Adrenal gland (tissue), 12 donors: ENCODE results near the gene FAM184B. TPM values are rescaled to one million over a fixed set of nuclear protein-coding genes. Genes with fewer than 3 reads are reported as not detected.
"Not testable (repeated sequence)": the region's sequence is repeated elsewhere in the genome, so short reads cannot be mapped to it uniquely, and the experiment has no call there.

Experiments
- DNase-seq, 7 donors: peaks; one replicate each; pipeline ENCODE4 v3.0.0-alpha.2; 2019 to 2020
- H3K27ac ChIP-seq, 5 donors: fragments of 200-600 bp; sonication (generic) in 4 of 5; 1 replicate in 3 of 5; 2 replicates in 2 of 5; pipeline versions ENCODE4 v1.5.1 to v1.8.0; 2016 to 2020; ENCODE audit warnings: mild to moderate bottlenecking in 1 of 5
- H3K27me3 ChIP-seq: fragments of 200-600 bp; 2 replicates; pipeline ENCODE4 v1.8.0; 2021
- H3K36me3 ChIP-seq, 2 donors: fragments of 200-600 bp; replicated peaks in 1 of 2; 1 replicate in 1 of 2; 2 replicates in 1 of 2; pipeline versions ENCODE4 v1.5.1 to v1.8.0; 2018 to 2022
- H3K4me1 ChIP-seq, 2 donors: fragments of 200-600 bp; replicated peaks in 1 of 2; 1 replicate in 1 of 2; 2 replicates in 1 of 2; pipeline versions ENCODE4 v1.5.1 to v1.8.0; 2018 to 2021
- H3K4me3 ChIP-seq, 4 donors: fragments of 200-600 bp; sonication (generic) in 3 of 4; one replicate each; pipeline ENCODE4 v1.5.1; 2016 to 2018
- H3K9me3 ChIP-seq, 3 donors: fragments of 200-600 bp; sonication (generic) in 1 of 3; replicated peaks in 1 of 3; 1 replicate in 2 of 3; 2 replicates in 1 of 3; pipeline versions ENCODE4 v1.5.1 to v1.8.0; 2016 to 2021
- CTCF ChIP-seq, 6 experiments: fragments of 450-650 bp in 4 of 6; fragments of 200-600 bp in 2 of 6; sonication (generic) in 1 of 6; IDR thresholded peaks; 1 replicate in 5 of 6; 2 replicates in 1 of 6; pipeline versions ENCODE4 v1.5.1 to v1.8.0; 2016 to 2021; ENCODE audit warnings: antibody characterized with exemption in 6 of 6, mild to moderate bottlenecking in 2 of 6, moderate library complexity in 1 of 6
- POLR2A ChIP-seq, 2 donors: fragments of 450-650 bp; IDR thresholded peaks; one replicate each; pipeline ENCODE4 v1.6.1; 2017; ENCODE audit warnings: antibody characterized with exemption in 2 of 2, mild to moderate bottlenecking in 2 of 2, moderate library complexity in 1 of 2
- WGBS, 4 donors: extraction: QIAGEN DNeasy Blood & Tissue Kit in 2 of 4; methylation state at CpG; one replicate each; pipeline versions ENCODE4 v1.1.5 to v1.1.7; 2013 to 2017; 5-methylcytosine and 5-hydroxymethylcytosine counted together
- intact Hi-C, 2 donors: fragments of 100-400 bp; cut with DNase I; formaldehyde crosslinking; loops; one replicate each; pipeline versions ENCODE4 v1.14.1 to v1.15.0; 2022 to 2023
- polyA plus RNA-seq, 3 donors: library from polyadenylated mRNA; stranded (reverse); fragments of 200-250 nt in 2 of 3; fragments of 350-450 nt in 1 of 3; fragmentation: Illumina TruSeq in 1 of 3; extraction: RNeasy Lipid Tissue Mini Kit (QIAGEN cat#74804) in 1 of 3; gene quantifications; one replicate each; pipeline ENCODE4 v1.2.3, GENCODE V29; 2013 to 2014
- total RNA-seq, 9 donors: library from RNA; depleted of rRNA in 4 of 9; stranded (reverse); fragments of >200 nt in 4 of 9; fragments of 120-200 nt in 1 of 9; fragmentation: NEBNext Ultra II Directional in 1 of 9; extraction: Animal tissue kit (Norgen Biotek cat#: 25700) in 1 of 9; gene quantifications; one replicate each; pipeline versions ENCODE4 v1.1.0 to v1.2.4, GENCODE V29; 2013 to 2023
- donor health status: healthy with polysubstance abuse.
- donor health status: Bipolar disorder and iron deficiency.
- donor health status: DM: yes; HTN: yes; CAD: no.
- donor health status: DM: no; HTN: no; CAD: no.
- donor health status: DM: no; HTN: no; CAD: no.
- donor health status: DM: yes; HTN: yes; CAD: no.

The FAM184B gene
- total and polyA plus RNA-seq, 12 donors, result under 0.01 to 0.17 (median 0.08) TPM; not detected in 5

DNA sequence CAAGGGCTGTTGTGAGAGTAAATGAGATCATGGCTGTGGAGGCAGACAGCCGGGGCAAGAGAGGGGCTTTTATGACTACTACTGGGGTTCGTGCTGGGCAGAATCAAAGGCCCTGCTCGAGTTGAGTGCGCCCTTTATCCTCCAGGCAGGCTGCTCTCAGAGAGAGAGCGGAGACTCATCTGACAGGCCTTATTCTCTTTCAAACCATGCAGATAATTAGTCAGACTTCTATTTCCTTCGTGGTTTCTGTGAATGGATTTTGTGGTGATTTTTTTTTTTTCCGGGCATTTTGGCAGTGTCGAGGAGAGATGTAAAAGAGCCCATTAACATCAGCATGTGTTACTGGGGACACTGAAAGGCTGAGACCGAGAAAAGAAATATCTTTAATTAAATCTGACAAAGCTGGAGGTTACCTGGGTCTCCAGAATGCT, 93.4 kb downstream of the FAM184B start:
- intact Hi-C loops, result no loop called here
- WGBS, 4 donors, result 77 to 79% (median 78%) methylated on average over 9 of the region's 9 CpGs
- Histone ChIP-seq H3K36me3 (no peaks in the 10 kb centered on the region), H3K27me3 (no peaks in the 10 kb centered on the region), H3K4me3 (no peak overlapping the region), H3K4me1 (no peaks in the 10 kb centered on the region), H3K27ac (no peak overlapping the region), H3K9me3 (no peaks in the 10 kb centered on the region)
- no peak for DNase-seq
- TF ChIP-seq POLR2A (IDR thresholded peaks at IDR 0.05), result no peak
- no peak for TF ChIP-seq CTCF (IDR thresholded peaks at IDR 0.05)

DNA sequence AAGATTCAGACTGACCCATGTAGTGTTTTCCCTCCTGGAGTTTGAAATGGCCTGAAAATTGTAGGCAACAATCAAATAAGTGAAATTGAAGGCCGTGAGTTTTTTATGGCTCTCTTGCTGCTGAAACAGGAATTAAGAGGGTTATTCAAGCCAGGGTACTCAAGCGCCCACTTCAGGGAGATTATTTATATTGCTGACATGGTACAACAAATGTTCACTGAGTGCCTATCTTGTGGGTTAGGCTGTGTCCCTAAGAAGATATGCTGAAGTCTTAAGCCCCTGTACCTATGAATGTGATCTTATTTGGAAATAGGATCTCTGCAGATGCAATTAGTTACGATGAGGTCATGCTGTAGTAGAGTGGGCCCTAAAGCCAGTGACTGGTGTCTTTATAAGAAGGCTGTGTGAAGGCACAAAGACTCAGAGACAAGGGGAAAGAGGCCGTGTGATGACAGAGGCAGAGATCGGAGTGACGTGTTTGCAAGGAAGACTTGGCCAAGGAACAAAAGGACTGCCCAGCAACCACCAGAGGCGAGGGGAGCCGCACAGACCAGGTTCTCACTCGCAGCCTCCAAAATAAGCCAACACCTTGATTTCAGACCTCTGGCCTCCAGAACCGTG, 94.1 kb downstream of the FAM184B start:
- WGBS, 4 donors, result 80 to 88% (median 84%) methylated on average over 9 to 10 of the region's 10 CpGs
- no peak overlapping the region for H3K27ac ChIP-seq
- no peaks in the 10 kb centered on the region for H3K4me1 ChIP-seq
- intact Hi-C loops, result no loop called here
- no peak overlapping the region for H3K4me3 ChIP-seq
- H3K9me3 ChIP-seq, result no peaks in the 10 kb centered on the region
- no peak for TF ChIP-seq POLR2A (IDR thresholded peaks at IDR 0.05)
- TF ChIP-seq CTCF (IDR thresholded peaks at IDR 0.05), result no peak
- H3K36me3 ChIP-seq, result no peaks in the 10 kb centered on the region
- H3K27me3 ChIP-seq, result no peaks in the 10 kb centered on the region
- no peak for DNase-seq

DNA sequence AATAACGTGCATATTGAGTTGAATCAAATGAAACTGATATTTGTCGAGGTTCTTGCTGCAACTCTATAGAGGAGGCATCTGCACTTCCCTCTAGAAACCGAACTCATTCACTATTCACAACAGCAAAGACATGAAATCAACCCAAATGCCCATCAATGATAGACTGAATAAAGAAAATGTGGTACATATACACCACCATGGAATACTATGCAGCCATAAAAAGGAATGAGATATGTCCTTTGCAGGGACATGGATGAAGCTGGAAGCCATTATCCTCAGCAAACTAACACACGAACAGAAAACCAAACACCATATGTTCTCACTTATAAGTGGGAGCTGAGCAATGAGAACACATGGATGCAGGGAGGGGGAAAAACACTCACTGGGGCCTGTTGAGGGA, 96.8 kb downstream of the FAM184B start:
- H3K27me3 ChIP-seq, intact Hi-C loops, H3K9me3 ChIP-seq, H3K36me3 ChIP-seq, H3K4me3 ChIP-seq, H3K4me1 ChIP-seq, DNase-seq, H3K27ac ChIP-seq: not testable (repeated sequence)
- 75 to 85% (median 79%) methylated on average over 4 of the region's 4 CpGs for WGBS, 4 donors

GRCh38 chr4:17682222-17682566, 99.2 kb downstream of the FAM184B start:
- no peaks in the 10 kb centered on the region for H3K9me3 ChIP-seq
- TF ChIP-seq CTCF (IDR thresholded peaks at IDR 0.05) (no peak), POLR2A (IDR thresholded peaks at IDR 0.05) (no peak)
- no peak for DNase-seq
- no peaks in the 10 kb centered on the region for H3K4me1 ChIP-seq
- no peak overlapping the region for H3K4me3 ChIP-seq
- no peak overlapping the region for H3K27ac ChIP-seq
- intact Hi-C loops, result no loop called here
- 59 to 70% (median 64%) methylated on average over 2 of the region's 2 CpGs for WGBS, 4 donors
- no peaks in the 10 kb centered on the region for H3K27me3 ChIP-seq
- H3K36me3 ChIP-seq, result no peaks in the 10 kb centered on the region
